Dendritic cell treated with granulocyte-macrophage colony-stimulating factor and Interleukin-4, amounts not matched to agents 40 ng/mL and 50 ng/mL, for 4 days (primary cell): ENCODE measurements around the gene MYH15.

Experiments
- H3K27ac Mint-ChIP-seq: one replicate; pipeline ENCODE4 v1.8.0; 2022; ENCODE audit warnings: mild to moderate bottlenecking, mixed read lengths
- H3K27me3 Mint-ChIP-seq: one replicate; pipeline ENCODE4 v1.8.0; 2022; ENCODE audit warnings: mild to moderate bottlenecking, mixed read lengths
- H3K36me3 Mint-ChIP-seq: one replicate; pipeline ENCODE4 v1.8.0; 2022; ENCODE audit warnings: low read depth, mixed read lengths
- H3K4me1 Mint-ChIP-seq: one replicate; pipeline ENCODE4 v1.8.0; 2022; ENCODE audit warnings: low read depth, mixed read lengths
- H3K4me3 Mint-ChIP-seq: one replicate; pipeline ENCODE4 v1.8.0; 2022; ENCODE audit warnings: mild to moderate bottlenecking, moderate library complexity, mixed read lengths
- H3K9me3 Mint-ChIP-seq: one replicate; pipeline ENCODE4 v1.8.0; 2022; ENCODE audit warnings: mixed read lengths
- intact Hi-C: fragments of 100-400 bp; cut with micrococcal nuclease; formaldehyde crosslinking; loops from one replicate; pipeline ENCODE4 v1.15.0; 2022

Gene MYH15

DNA sequence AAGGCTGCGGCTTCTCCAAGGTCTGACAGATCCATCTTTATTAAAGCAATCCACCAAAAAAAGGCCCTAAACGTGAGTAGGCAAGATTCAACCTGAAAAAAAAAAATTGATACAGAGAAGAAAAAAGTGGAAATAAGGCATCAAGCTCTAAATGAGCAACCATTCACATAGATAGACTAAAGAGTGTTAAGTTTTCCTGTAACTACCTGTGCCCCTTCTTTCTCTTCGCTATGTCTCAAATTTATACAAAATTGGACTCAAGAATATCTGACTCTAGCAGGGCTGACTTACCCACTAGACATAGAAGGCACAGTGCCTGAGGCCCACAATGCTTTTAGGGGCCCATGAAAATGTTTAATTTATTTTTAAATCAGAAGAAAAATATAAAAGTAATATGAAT is at the start of gene MYH15:
Gene MYH15, minus strand, starts transcription at position 101 of the 400 bp plus-strand sequence. Its CDS starts 66 bp downstream, at position 35.
- H3K4me1 Mint-ChIP-seq = peaks cover 5% of the 10 kb centered on the region
- intact Hi-C loops = no loop called here
- H3K36me3 Mint-ChIP-seq = no peaks in the 10 kb centered on the region
- H3K4me3 Mint-ChIP-seq = no peak within 1 kb of the TSS
- no peaks in the 10 kb centered on the region for H3K9me3 Mint-ChIP-seq
- peaks cover 2% of the 10 kb centered on the region for H3K27me3 Mint-ChIP-seq
- H3K27ac Mint-ChIP-seq = no peak within 1 kb of the TSS

DNA sequence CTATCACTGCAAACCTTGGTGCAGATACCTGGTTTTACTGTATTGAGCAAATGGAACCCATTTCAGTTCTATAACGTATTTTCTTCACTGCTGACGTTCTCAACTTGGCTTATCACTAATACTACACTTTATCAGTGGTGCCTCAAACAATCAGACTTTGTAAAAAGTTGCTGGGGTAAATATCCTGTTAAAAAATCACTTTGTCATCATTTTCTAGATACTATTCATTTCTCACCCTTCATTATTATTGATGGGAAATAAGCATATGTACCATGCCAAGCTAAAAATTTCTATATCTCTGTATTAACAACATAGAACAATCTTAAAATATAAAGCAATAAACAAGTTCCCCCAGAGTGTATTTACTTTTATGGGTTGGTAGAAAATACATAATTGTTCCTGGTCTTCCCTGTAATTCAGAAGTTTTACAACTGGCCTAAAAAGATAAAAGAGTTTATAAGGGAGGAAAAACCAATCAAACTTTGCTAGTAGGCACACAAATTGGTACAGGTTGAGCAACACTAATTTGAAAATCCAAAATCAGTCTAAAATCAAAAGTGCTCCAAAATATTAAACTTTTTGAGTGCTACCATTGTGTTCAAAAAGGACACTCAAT is 45.7 kb upstream of the MYH15 start:
- Mint-ChIP-seq H3K36me3 (peaks cover 15% of the 10 kb centered on the region), H3K27me3 (no peaks in the 10 kb centered on the region), H3K27ac (no peak overlapping the region)

DNA sequence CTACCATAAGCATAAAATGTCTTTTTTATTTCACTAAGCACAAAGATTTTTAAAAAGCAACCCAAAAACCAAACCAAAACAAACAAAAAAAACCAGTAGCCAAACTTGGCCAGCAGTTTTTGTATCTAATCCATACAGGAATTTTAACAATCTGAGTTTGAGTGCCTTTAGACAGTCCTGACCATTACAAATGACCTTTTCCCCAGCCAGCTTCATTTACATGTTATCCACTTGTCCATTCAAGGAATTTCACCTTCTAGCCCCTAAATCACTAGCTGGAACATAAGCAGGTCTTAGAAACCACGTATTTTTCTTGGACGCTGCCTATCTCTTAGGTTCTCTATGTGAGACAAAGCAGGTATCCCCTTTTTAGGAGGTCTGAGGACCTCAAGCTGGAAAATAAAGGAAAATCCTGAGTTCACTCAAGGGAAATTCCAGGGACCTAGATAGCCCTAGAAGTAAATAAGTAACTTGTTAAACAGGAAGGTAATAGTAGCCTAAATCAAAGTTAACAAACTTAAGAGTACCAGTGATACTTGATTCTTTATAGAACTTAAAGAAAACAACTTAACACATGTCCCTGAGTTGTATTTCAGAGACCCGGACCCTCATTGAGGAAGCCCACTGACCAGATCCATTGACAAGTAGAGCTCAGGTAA is 44.6 kb upstream of the MYH15 start:
- Mint-ChIP-seq H3K9me3 (no peaks in the 10 kb centered on the region), H3K4me3 (no peak overlapping the region), H3K27ac (no peak overlapping the region), H3K27me3 (no peaks in the 10 kb centered on the region), H3K36me3 (peaks cover 13% of the 10 kb centered on the region), H3K4me1 (peaks cover 13% of the 10 kb centered on the region)
- intact Hi-C loops = no loop called here

More for the DNA sequence above, 45.7 kb upstream of the MYH15 start:
- Mint-ChIP-seq H3K9me3 (no peaks in the 10 kb centered on the region), H3K4me3 (no peak overlapping the region), H3K4me1 (peaks cover 13% of the 10 kb centered on the region)
- intact Hi-C loops = no loop called here

DNA sequence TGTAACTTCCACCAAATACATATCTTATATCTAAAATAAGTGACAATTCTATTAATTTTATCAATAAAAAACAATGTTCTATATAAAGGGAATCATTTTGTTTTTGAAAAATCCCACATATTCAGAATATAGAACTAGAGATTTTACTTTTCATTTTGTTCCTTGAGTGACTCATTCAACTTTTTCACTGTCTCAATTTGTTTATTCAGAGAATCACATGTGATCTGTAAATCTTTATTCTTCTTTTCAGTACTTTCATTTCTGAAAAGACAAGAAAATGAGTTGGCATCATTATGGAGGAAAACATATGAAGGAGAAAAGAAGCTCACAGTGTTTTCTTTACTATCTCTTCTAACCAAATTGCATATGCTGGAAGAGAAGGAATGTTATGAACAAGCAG is 43.8 kb upstream of the MYH15 start:
- H3K4me1 Mint-ChIP-seq = peaks cover 13% of the 10 kb centered on the region
- no peaks in the 10 kb centered on the region for H3K9me3 Mint-ChIP-seq
- H3K27ac Mint-ChIP-seq = no peak overlapping the region
- H3K4me3 Mint-ChIP-seq = no peak overlapping the region
- H3K36me3 Mint-ChIP-seq = peaks cover 11% of the 10 kb centered on the region
- H3K27me3 Mint-ChIP-seq = no peaks in the 10 kb centered on the region
- intact Hi-C loops = no loop called here

DNA sequence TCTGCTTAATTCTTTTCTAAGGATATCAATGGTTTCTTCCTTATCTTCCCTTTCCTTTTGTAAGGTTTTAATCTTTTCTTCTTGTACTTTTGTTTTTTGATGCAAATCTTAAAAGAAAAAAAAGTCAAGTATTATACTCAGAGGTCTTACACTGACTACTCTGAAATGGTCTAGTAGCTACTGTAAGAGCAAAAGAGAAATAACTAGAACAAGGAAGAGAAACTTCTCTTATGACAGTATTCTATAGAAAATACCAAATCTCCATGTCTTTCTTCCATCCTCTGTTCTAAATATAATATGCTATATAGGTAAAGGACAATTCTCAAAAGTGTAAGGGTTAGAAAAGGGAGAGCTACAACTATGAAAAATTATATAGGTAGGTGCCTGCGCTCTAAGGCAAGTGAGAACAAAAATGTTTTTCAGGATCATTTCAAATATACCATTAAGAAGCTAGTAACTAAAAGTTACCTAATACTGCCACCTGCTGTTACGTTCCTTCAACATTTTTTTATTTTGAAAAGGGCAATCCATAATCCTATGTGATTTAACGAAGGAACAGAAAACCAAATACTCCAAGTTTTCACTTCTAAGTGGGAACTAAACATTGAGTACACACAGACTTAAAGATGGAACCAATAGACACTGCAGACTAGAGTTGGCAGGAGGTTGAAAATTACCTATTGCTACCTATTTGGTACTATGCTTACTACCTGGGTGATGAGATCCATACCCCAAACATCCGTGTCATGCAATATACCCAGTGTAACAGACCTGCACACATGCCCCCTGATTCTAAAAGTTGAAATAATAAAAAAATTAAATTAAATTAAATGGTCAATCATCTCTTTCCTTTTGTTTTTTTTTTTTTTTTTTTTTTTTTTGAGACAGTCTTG is 42.1 kb upstream of the MYH15 start:
- intact Hi-C loops = loop anchor here (1.0 to 2.0 kb wide), 2 partner anchors 63 to 362 kb away; no protein-coding TSS in a partner anchor
- peak overlapping the region; percentile 69 for H3K27ac Mint-ChIP-seq
- no peak overlapping the region for H3K4me3 Mint-ChIP-seq
- H3K4me1 Mint-ChIP-seq = peaks cover 13% of the 10 kb centered on the region
- H3K9me3 Mint-ChIP-seq = no peaks in the 10 kb centered on the region
- no peaks in the 10 kb centered on the region for H3K27me3 Mint-ChIP-seq
- no peaks in the 10 kb centered on the region for H3K36me3 Mint-ChIP-seq

DNA sequence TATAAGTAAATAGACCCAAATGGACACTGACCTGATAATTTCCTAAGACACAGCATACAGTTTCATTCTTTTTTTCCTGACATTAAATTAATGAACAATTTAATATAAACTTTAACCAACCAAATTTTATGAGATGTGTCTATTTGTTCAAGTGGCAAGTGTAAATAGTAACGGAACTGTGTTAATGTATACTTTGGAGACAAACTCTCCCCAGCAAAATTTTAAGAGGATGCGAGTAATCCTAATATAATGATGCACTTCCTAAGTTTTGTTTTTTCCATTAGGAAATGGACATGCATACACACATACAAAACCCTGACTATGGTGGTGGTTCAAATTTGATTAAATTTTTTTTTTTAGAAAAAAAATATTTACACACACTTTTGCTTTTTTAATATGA is 38.5 kb upstream of the MYH15 start:
- H3K27ac Mint-ChIP-seq = no peak overlapping the region
- no peaks in the 10 kb centered on the region for H3K36me3 Mint-ChIP-seq
- intact Hi-C loops = no loop called here

DNA sequence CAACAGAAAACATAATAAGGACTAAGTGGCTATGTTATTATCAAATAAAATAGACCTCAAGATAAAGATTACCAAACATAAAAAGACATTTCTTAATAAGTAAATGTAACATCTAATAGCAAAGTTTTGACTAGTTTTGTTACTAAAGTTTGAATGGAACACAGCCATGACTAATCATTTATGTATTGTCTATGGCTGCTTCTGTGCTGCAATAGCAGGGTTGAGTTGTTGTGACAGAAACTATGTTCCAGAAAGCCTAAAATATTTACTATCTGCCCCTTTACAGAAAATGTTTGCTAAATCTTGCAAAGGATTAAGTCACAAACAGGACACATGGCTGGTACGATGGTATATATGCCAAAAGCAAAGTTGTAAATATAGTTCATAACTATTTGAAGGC is 37.9 kb upstream of the MYH15 start:
- Mint-ChIP-seq H3K36me3 (peaks cover 6% of the 10 kb centered on the region), H3K4me1 (peaks cover 8% of the 10 kb centered on the region), H3K4me3 (no peak overlapping the region), H3K27ac (no peak overlapping the region), H3K27me3 (no peaks in the 10 kb centered on the region), H3K9me3 (no peaks in the 10 kb centered on the region)
- intact Hi-C loops = no loop called here

More for the DNA sequence above, 38.5 kb upstream of the MYH15 start:
- peaks cover 8% of the 10 kb centered on the region for H3K4me1 Mint-ChIP-seq
- no peak overlapping the region for H3K4me3 Mint-ChIP-seq
- H3K27me3 Mint-ChIP-seq = no peaks in the 10 kb centered on the region
- no peaks in the 10 kb centered on the region for H3K9me3 Mint-ChIP-seq

DNA sequence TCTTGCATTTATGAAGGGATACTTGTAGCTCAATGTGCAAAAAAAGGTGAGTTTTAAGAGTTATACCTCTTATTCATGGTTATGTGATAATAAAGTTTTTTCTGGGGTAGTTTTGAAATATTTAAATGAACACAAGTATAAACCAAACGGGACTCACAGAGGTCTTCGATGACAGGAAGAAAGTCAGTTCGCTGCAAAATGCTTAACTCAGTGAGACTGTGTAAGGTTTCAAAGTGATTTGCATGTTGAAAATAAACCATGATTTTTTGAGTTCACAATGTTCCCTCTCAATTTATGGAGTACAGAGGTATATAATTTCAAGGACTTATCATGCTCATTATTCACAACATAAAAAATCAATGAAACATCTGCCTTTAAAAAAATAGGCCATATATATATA is 36.3 kb upstream of the MYH15 start:
- H3K4me1 Mint-ChIP-seq = no peaks in the 10 kb centered on the region
- no peaks in the 10 kb centered on the region for H3K27me3 Mint-ChIP-seq
- no peaks in the 10 kb centered on the region for H3K9me3 Mint-ChIP-seq
- intact Hi-C loops = no loop called here
- no peak overlapping the region for H3K4me3 Mint-ChIP-seq
- H3K27ac Mint-ChIP-seq = no peak overlapping the region
- peaks cover 8% of the 10 kb centered on the region for H3K36me3 Mint-ChIP-seq

DNA sequence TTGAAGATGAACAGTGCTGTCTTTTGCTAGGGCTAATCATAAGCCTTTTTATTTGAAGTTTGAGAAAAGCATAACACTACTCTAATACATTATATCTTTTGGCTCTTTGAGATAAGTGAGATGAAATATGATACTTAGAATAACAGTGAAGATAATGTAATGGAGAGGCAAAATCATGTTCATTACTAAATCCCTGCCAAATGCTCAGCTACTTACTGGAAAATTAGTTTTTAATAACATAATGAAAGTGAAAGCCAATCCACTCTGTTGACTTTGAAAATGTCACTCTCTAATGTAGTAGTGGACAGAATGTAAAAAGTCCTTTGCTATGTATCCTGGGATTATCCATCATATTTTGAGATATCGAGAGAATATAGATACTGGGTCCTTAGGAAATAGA is 35.9 kb upstream of the MYH15 start:
- Mint-ChIP-seq H3K27ac (no peak overlapping the region), H3K9me3 (no peaks in the 10 kb centered on the region), H3K4me3 (no peak overlapping the region), H3K36me3 (peaks cover 8% of the 10 kb centered on the region), H3K27me3 (no peaks in the 10 kb centered on the region), H3K4me1 (no peaks in the 10 kb centered on the region)
- intact Hi-C loops = no loop called here

DNA sequence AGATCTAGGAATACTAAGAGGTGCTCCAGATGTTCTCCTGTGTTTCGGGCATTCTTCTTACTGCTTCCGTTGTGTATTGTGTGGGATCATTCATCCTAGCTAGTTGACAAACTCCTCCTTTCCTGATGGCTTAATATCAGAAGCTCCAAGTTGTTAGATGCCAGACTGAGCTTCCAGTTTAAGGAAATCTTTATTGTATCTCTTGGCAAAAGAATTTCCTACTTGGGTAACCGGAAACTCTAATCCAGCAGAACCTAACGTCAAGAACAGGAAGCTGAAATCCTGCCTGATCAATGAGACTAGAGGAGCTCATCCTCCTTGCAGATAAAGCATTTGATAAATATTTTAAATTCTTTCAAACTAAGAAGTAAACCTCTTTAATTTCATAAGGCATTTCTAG is 27.7 kb upstream of the MYH15 start:
- no peaks in the 10 kb centered on the region for H3K9me3 Mint-ChIP-seq
- peaks cover under 1% of the 10 kb centered on the region for H3K36me3 Mint-ChIP-seq
- no peak overlapping the region for H3K4me3 Mint-ChIP-seq
- H3K27ac Mint-ChIP-seq = no peak overlapping the region
- intact Hi-C loops = no loop called here
- no peaks in the 10 kb centered on the region for H3K4me1 Mint-ChIP-seq
- peaks cover 5% of the 10 kb centered on the region for H3K27me3 Mint-ChIP-seq

DNA sequence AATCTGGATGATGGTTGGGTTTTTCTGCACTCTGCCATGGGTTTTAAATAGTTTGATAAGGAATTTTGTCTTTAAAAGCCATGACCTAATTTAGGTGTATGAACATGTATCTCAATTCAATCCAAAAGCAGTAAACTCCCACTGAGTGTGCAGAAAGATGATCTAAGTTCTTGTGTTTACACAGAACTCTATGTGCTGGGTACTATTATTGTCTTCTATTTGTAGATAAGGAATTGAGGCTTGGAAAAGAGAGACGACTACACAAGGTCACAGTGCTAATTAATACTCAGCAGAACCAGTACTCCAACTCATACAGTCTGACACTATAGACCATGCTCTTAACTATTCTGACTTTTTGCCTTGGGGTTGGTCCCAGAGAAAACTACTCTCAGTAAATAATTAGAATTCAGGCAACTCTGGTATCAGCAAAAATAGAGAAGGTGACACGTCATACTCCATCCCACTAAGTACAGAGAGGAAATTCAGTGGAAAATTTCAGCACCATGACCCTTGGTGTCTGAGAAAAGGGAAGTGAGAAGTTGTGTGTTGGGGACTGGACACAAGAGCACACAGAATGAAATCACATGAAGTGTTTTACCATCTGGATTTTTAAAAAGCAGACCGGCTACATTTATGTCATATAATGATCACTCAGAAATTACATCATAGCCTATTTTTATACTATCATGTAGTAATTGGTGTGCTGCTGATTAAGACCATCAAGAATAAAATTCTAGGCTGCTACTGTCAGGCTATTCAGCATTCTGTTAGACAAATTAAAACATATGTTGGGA is 18.3 kb upstream of the MYH15 start:
- no peaks in the 10 kb centered on the region for H3K9me3 Mint-ChIP-seq
- peak overlapping the region; percentile 87 for H3K27ac Mint-ChIP-seq
- H3K4me3 Mint-ChIP-seq = no peak overlapping the region
- no peaks in the 10 kb centered on the region for H3K27me3 Mint-ChIP-seq
- peaks cover 38% of the 10 kb centered on the region for H3K4me1 Mint-ChIP-seq
- intact Hi-C loops = no loop called here
- H3K36me3 Mint-ChIP-seq = no peaks in the 10 kb centered on the region

DNA sequence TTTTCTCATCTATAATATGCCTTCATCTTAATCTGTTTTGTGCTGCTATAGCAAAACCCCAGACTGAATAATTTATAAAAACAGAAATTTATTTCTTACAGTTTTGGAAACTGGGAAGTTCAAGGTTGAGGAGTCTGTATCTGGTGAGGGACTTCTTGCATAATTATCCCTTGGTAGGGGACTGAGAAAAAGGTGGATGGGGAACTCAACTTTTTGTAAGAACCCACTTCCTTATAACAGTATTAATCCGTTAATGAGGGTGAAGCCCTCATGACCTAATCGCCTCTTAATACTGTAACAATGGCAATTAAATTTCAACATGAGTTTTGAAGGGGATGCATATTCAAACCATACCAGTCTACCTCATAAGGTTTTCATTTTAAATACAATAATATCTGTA is 17.4 kb upstream of the MYH15 start:
- Mint-ChIP-seq H3K27ac (no peak overlapping the region), H3K27me3 (no peaks in the 10 kb centered on the region), H3K4me3 (no peak overlapping the region), H3K4me1 (peaks cover 38% of the 10 kb centered on the region), H3K36me3 (no peaks in the 10 kb centered on the region), H3K9me3 (no peaks in the 10 kb centered on the region)
- intact Hi-C loops = no loop called here

DNA sequence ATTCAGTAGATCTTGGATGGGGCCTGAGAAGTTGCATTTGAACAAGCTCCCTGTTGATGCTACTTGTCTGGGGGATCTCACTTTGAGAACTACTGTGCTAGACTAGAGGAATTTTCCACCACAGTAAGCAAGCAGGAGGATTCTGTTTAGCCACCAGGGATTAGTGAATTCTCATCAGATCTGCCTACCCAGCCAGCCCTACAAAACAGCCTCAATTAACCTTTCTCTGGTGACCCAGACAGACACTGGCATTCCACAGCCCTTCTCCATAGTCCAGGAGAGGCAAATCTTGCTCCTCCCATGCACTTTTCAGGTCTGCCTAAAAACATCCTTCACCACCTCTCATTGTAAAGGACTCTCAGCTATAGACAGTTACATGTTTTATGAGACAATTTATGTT is 16.7 kb upstream of the MYH15 start:
- Mint-ChIP-seq H3K9me3 (no peaks in the 10 kb centered on the region), H3K36me3 (no peaks in the 10 kb centered on the region), H3K4me3 (no peak overlapping the region), H3K4me1 (peaks cover 38% of the 10 kb centered on the region), H3K27ac (no peak overlapping the region), H3K27me3 (no peaks in the 10 kb centered on the region)
- intact Hi-C loops = no loop called here
